ENCODE data around the gene AADACL2. TPM values are rescaled to one million over a fixed set of nuclear protein-coding genes. Genes with fewer than 3 reads are reported as not detected.

Gene AADACL2
- total RNA-seq, 1 donor: not detected

GRCh38 chr3:151726016-151726415 is 7.7 kb upstream of the AADACL2 start:
- peak; percentile 55 for DNase-seq (ENCODE audit: low read depth)
- H3K4me3 ChIP-seq (ENCODE audit: low read depth, low read length): no peak overlapping the region
- no peak for TF ChIP-seq CTCF (IDR thresholded peaks at IDR 0.05; ENCODE audit: insufficient read depth, low read depth, low read length)

DNA sequence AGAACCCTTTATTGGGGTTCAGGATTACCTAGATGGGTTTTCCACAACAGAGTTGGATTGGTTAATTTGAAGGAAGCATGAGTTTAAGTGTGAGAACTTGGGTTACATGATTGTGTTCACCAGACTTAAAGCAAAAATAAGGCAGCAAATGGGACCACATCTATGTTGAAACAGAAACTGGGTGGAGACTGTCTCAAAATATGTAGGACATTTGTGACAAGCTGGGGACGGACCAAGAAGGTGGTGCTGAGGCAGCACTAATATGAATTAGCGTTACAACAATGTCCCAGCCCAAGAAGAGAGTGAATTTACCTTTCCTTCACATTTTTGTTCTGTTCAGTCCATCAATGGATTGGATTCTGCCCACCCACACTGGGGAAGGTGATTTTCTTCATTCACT is 866 bp upstream of the AADACL2 start:
- DNase-seq (ENCODE audit: low read depth): no peak
- H3K4me3 ChIP-seq (ENCODE audit: low read depth, low read length): no peak overlapping the region
- no peak for TF ChIP-seq CTCF (IDR thresholded peaks at IDR 0.05; ENCODE audit: insufficient read depth, low read depth, low read length)

DNA sequence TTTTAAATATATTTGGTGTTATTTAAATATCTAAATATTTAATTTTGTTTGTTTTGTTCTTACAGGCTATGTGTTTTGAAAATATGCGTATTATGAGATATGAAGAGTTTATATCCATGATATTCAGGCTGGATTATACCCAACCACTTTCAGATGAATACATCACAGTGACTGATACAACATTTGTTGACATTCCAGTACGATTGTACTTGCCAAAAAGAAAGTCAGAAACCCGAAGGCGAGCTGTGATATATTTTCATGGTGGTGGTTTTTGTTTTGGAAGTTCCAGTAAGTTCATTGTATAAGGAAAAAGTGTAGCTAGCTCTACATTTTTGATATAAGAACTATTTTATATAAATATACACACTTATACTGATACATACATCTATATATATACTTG is 6.9 kb downstream of the AADACL2 start:
- no peak overlapping the region for H3K4me3 ChIP-seq (ENCODE audit: low read depth, low read length)
- no peak for DNase-seq (ENCODE audit: low read depth)
- no peak for TF ChIP-seq CTCF (IDR thresholded peaks at IDR 0.05; ENCODE audit: insufficient read depth, low read depth, low read length)

DNA sequence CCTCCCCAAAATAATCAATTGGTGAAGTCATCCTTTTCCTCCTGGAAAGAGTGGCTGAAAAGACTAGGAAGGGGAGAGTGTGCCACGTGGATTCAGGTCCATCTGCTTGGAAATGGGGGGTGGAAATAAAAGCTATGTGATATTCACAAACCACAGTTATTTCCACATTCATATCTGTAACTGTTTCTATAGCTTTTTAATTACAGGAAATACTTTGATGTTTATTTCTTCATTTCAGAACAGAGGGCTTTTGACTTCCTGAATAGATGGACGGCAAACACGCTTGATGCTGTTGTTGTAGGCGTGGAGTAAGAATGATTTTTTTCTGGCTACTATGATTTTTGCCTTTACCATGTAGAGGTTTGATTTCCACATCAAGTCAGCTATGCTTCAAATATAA is 10.1 kb downstream of the AADACL2 start:
- DNase-seq (ENCODE audit: low read depth): no peak
- no peak for TF ChIP-seq CTCF (IDR thresholded peaks at IDR 0.05; ENCODE audit: insufficient read depth, low read depth, low read length)
- no peak overlapping the region for H3K4me3 ChIP-seq (ENCODE audit: low read depth, low read length)

DNA sequence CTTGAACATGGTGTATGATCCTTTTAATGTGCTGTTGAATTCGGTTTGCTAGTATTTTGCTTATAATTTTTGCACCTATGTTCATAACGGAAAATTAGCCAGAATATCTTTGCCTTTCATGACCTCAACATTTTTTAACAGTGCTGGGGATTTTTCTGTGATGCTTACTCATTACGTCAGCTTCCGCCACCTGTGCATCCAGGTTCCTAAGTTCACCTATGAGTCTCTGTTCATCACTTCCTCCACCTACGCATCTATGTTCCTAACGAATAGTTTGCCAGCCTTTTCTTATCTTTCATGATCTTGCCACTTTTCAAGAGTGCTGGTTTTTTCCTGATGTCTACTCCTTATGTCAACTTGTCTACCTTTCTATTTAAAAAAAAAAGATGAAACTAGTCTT is 16.5 kb downstream of the AADACL2 start:
- no peak for TF ChIP-seq CTCF (IDR thresholded peaks at IDR 0.05; ENCODE audit: insufficient read depth, low read depth, low read length)
- no peak for DNase-seq (ENCODE audit: low read depth)
- H3K4me3 ChIP-seq (ENCODE audit: low read depth, low read length): no peak overlapping the region

- no peak for TF ChIP-seq CTCF (IDR thresholded peaks at IDR 0.05; ENCODE audit: insufficient read depth, low read depth, low read length)
- H3K4me3 ChIP-seq (ENCODE audit: low read depth, low read length): no peak overlapping the region
- no peak for DNase-seq (ENCODE audit: low read depth)
Observed at GRCh38 chr3:151750678-151751077, 17.0 kb downstream of the AADACL2 start.

- no peak overlapping the region for H3K4me3 ChIP-seq (ENCODE audit: low read depth, low read length)
- DNase-seq (ENCODE audit: low read depth): peak; percentile 73
- no peak for TF ChIP-seq CTCF (IDR thresholded peaks at IDR 0.05; ENCODE audit: insufficient read depth, low read depth, low read length)
Observed at GRCh38 chr3:151751161-151751560, 17.4 kb downstream of the AADACL2 start.
